Measurements from ENCODE around the gene SLC4A7.

- TF ChIP-seq RAD21 (IDR thresholded peaks at IDR 0.05; ENCODE audit: low read depth) = no peak
- TF ChIP-seq, protein P1, sequence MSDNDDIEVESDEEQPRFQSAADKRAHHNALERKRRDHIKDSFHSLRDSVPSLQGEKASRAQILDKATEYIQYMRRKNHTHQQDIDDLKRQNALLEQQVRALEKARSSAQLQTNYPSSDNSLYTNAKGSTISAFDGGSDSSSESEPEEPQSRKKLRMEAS (IDR thresholded peaks at IDR 0.05) = no peak
- no peak for TF ChIP-seq CEBPB (IDR thresholded peaks at IDR 0.05)
- no peak for TF ChIP-seq TAF1 (IDR thresholded peaks at IDR 0.05; ENCODE audit: low read depth)
Observed at GRCh38 chr3:27342267-27342666, 141.9 kb downstream of the SLC4A7 start.

All from Ishikawa (cell line).